Inflammatory macrophage treated with lipopolysaccharide for 1 hour (primary cell): ENCODE data around the gene TRAPPC3.
A peak's percentile ranks its signal among the peaks of the same experiment; 100 is the strongest.
"Not testable (repeated sequence)": the region's sequence is repeated elsewhere in the genome, so short reads cannot be mapped to it uniquely, and the experiment has no call there.

Source experiments
- DNase-seq, 2 donors: peaks; one replicate each; pipeline ENCODE4 v3.0.0-alpha.2; 2020 to 2022

TRAPPC3 gene

DNA sequence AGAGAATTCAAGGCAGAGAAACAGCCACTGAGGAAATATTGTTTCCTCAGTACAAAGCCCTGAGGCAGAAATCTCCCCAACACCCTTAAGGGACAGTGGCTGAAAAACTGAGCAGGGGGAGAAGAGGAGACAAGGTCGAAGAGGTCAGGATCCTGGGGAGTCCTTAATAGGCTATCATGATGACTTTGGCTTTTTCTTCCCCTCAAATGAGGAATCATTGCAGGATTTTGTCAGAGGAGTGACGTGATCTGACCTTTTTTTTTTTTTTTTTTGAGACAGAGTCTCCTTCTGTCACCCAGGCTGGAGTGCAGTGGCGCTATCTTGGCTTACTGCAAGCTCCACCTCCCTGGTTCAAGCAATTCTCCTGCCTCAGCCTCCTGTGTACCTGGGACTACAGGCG lies 16.9 kb upstream of the TRAPPC3 start:
- peak; percentile 55 to 62 for DNase-seq

DNA sequence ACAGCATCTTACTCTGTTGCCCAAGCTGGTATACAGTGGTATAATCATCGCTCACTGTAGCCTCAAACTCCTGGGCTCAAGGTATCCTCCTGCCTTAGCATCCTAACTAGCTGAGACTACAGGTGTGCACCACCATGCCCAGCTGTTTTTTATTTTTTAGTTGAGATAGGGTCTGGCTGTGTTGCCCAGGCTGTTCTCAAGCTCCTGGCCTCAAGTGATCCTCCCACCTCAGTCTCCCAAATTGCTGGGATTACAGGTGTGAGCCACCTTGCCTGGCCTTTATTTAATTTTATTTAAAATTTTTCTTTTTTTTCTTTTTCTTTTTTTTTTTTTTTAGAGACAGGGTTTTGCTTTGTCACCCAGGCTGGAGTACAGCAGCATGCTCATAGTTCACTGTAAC lies 15.9 kb upstream of the TRAPPC3 start:
- no peak for DNase-seq

DNA sequence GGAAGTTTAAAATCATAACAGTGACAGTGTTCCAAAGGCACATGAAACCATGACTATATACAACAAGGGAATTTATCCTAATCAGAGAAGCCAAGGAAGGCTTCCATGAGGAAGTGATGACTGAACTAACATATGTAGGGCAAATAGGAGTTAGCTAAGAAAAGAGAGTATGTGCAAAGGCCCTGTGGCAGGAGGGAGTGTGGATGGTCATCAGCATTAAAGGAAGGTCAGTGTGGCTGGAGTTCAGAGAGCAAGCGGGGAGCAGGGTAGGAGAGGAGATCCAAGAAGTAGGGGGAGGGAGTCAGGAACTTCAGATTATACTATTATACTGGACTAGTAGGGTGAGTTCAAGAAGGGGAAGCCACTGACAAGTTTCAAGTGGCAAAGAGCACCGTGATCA lies 15.1 kb upstream of the TRAPPC3 start:
- DNase-seq: peak in 1 of 2 donors; percentile 43

GRCh38 chr1:36163426-36163825 lies 14.1 kb upstream of the TRAPPC3 start:
- DNase-seq: no peak

GRCh38 chr1:36162680-36163239 lies 13.5 kb upstream of the TRAPPC3 start:
- no peak for DNase-seq

- peak; percentile 70 to 83 for DNase-seq
Measured at GRCh38 chr1:36161641-36162531, 12.6 kb upstream of the TRAPPC3 start.

DNA sequence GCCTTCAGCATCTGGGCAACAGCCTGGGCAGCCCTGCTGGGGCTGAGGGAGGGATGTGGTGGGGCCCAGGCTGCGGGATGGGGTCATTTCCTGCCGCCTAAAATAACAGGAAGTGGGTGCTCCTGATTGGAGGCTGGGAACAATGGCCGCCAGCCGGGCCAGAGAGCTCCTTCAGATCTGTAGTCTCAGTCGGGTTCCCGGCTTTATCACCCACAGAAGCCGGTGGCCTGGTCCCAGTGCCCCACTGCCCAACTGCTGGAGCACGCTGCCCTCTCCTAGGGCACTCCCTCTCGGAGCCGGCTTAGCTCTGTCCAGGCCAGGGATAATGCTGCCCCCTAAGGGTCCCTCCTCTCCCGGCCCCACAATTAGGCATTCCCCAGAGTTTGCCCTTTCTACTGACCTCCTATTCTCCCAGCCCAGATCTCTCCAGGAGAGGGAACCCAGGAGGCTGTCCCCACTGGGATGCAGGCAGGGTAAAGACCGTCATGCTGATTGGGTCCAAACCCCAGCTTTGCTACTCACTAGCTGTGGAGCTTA lies 11.7 kb upstream of the TRAPPC3 start:
- DNase-seq: peak; percentile 53 to 64

DNA sequence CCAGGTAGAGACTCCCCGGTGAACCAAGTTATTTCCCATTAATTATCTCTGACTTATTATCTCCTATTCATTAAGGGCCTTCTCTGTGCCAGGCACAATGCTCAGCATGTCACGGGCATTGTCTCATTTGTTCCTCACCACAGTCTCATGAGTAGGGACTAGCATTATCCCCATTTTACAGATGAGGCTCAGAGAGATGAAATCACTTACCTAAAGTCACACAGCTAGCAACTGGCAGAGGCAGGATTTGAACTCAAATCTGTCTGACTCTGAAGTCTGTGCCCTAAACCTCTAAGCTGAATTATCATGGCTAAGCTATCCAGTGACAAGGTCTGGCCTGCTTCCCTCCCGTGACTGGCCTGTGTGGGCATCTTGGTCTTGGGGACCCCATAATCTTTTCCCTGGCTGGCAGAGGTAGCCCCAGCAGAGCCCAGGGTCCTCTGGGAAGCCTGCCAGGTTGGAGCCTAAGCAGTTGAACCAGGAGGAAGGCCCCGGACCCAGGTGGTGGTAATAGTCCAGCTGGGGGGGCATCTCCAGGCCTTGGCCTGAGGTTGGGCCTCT lies 11.2 kb upstream of the TRAPPC3 start:
- DNase-seq: no peak

- DNase-seq: no peak
Measured at GRCh38 chr1:36159614-36160387, 10.5 kb upstream of the TRAPPC3 start.

GRCh38 chr1:36158827-36159252 lies 9.6 kb upstream of the TRAPPC3 start:
- not testable (repeated sequence) for DNase-seq

- DNase-seq: peak in 1 of 2 donors; percentile 42
Measured at GRCh38 chr1:36157973-36158826, 8.9 kb upstream of the TRAPPC3 start.

- peak in 1 of 2 donors; percentile 50 for DNase-seq
Measured at GRCh38 chr1:36157115-36157903, 8.0 kb upstream of the TRAPPC3 start.

DNA sequence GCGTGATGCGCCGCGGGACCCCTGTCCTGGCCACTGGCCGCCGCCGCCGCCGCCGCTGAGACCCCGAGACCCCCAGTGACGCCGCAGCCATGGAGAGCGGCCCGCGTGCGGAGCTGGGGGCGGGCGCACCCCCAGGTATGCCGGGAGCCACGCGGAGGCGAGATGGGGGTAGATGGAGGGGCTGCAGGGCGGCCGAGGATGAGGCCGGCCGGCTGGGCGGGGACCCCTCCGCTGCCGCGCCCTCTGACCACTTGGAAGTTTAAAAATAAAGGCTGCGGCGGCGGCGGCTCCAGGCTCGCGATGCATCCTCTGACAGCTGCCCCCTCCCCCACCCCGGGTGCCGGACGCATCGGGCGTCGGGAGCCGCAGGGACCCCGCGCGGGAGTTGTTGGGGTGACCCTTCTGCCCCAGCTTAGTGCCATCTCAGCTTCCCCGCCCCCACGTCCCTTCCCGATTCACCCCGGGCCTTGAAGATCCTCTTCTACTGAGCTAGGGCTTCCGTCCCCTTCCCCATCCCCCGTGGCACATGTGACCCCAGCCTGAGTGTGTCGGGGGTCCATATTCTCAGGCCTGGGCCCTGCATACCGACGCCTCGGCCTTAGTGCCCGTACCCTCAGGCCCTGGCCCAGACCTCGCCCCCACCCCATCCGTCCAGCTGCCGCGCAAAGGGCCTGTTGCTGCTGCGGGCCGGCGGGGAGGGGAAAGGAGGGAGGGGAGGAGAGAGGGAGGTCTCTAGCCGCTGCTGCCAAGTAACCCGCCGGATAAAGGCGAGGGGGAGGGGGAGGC lies 7.2 kb upstream of the TRAPPC3 start:
- peak; percentile 50 for DNase-seq

DNA sequence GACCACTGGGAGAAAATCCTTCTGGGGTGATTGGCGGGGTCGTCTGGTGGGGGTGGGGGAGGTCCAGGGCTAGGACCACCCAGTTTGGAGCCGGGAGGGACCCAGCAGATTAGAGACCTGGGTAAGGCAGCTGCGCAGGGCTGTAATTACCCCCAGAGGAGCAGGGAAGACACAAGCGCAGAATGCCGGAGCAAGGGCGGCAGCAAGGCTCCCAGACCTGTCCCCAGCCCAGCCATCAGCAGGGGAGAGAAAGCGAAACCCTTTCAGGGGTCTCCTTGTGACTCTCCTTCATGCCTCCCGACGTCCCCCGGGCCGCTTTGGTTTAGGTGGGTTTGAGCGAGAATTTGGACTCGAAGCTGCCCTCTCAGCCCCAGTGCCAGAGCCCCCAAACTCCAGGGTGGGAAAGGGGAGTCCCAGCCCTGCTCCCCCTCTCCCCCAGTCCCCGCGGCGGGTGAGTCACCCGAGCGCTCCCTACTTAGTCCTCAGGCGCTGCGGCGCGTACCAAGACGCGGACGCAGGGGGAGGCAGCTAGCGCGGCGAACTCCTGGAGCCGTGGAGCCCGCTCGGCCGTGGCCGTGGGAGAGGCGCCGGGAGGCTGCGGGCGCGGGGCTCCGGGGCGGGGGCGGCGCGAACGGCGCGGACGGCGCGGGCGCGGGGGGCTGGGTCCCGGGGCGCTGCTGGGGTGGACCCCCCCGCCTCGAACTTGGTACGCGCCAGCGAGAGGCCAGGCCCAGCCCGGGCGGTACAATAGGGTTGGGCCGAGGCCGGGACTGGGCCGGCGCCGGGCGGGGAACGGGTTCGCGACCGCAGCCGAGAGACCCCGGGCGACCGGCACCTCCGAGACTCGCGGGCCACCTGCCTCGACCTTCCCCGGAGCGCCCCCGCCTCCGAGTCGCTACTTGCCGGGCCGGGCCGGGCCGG lies 6.4 kb upstream of the TRAPPC3 start, which contains the start of gene MAP7D1:
MAP7D1 (plus strand) TSS at position 753 of the 921 bp plus-strand sequence. CDS start 258 bp downstream, outside the sequence.
- peak; percentile 72 to 79 for DNase-seq

- no peak for DNase-seq
Measured at GRCh38 chr1:36154765-36155407, 5.6 kb upstream of the TRAPPC3 start.

- no peak for DNase-seq
Measured at GRCh38 chr1:36154335-36154734, 5.0 kb upstream of the TRAPPC3 start.

- DNase-seq: no peak
Measured at GRCh38 chr1:36153476-36153875, 4.2 kb upstream of the TRAPPC3 start.

- peak; percentile 41 to 59 for DNase-seq
Measured at GRCh38 chr1:36151845-36152203, 2.5 kb upstream of the TRAPPC3 start.
